Retinal pigment epithelial cell (primary cell): Measurements from ENCODE around the gene GPC2.
"Not testable (repeated sequence)": the region's sequence is repeated elsewhere in the genome, so short reads cannot be mapped to it uniquely, and the experiment has no call there.

ENCODE experiments used
- DNase-seq: peaks from one replicate; pipeline ENCODE4 v3.0.0-alpha.2; 2010; ENCODE audit warnings: low read depth
- H3K4me3 ChIP-seq: 2 replicates; pipeline ENCODE4 v1.5.1; 2011; ENCODE audit warnings: mild to moderate bottlenecking, low read length, control low read depth, moderate library complexity
- CTCF ChIP-seq: conservative IDR thresholded peaks from 2 replicates; pipeline ENCODE4 v1.5.1; 2011; ENCODE audit warnings: low read depth, low read length, control low read depth, inconsistent platforms

Gene GPC2

GRCh38 chr7:100185726-100186125 lies 8.5 kb upstream of the GPC2 start:
- no peak overlapping the region for H3K4me3 ChIP-seq
- no peak for DNase-seq
- TF ChIP-seq CTCF, result no peak

- not testable (repeated sequence) for H3K4me3 ChIP-seq, DNase-seq
These were observed 5.9 kb upstream of the GPC2 start for GRCh38 chr7:100183090-100183489.

- not testable (repeated sequence) for DNase-seq
These were observed 5.4 kb upstream of the GPC2 start for GRCh38 chr7:100182616-100183015.

GRCh38 chr7:100180084-100180483 lies 2.9 kb upstream of the GPC2 start:
- not testable (repeated sequence) for H3K4me3 ChIP-seq, DNase-seq

More at GRCh38 chr7:100182616-100183015, 5.4 kb upstream of the GPC2 start:
- not testable (repeated sequence) for H3K4me3 ChIP-seq

GRCh38 chr7:100176096-100177044 lies 811 bp downstream of the GPC2 start:
- DNase-seq, result no peak
- H3K4me3 ChIP-seq, result peak overlapping the region; percentile 94
- no peak for TF ChIP-seq CTCF

GRCh38 chr7:100175296-100175935 lies 1.8 kb downstream of the GPC2 start:
- no peak overlapping the region for H3K4me3 ChIP-seq
- TF ChIP-seq CTCF, result no peak
- DNase-seq, result no peak

GRCh38 chr7:100174582-100174981 lies 2.6 kb downstream of the GPC2 start:
- TF ChIP-seq CTCF, result no peak
- no peak overlapping the region for H3K4me3 ChIP-seq
- DNase-seq, result no peak

- no peak overlapping the region for H3K4me3 ChIP-seq
- TF ChIP-seq CTCF, result no peak
- no peak for DNase-seq
These were observed 3.2 kb downstream of the GPC2 start for GRCh38 chr7:100173806-100174495.
